OCI-LY3 (cell line): ENCODE results near the gene TRIM6.

Experiments used
- CTCF ChIP-seq: fragments of 200-600, 300-600 bp; sonication (generic); IDR thresholded peaks from 2 replicates; pipeline ENCODE4 v1.5.1; 2014; ENCODE audit warnings: antibody characterized with exemption, low read length, low read depth
- EZH2phosphoT487 ChIP-seq: fragments of 200-600 bp; shearing (Covaris generic); IDR thresholded peaks from 2 replicates; pipeline ENCODE4 v1.6.1; 2018; ENCODE audit warnings: antibody characterized with exemption, mixed run types, low read depth

GRCh38 chr11:5550440-5551095 lies 45.9 kb upstream of the TRIM6 start:
- TF ChIP-seq CTCF = no peak
- TF ChIP-seq EZH2phosphoT487 = no peak
